WERI-Rb-1 (cell line): ENCODE data around the gene CCDC85A.

Source experiments
- DNase-seq: peaks from one replicate; pipeline ENCODE4 v3.0.0-alpha.2; 2020
- H3K27ac ChIP-seq: fragments of 250-450 bp; sonication (Bioruptor Pico); 2 replicates; pipeline ENCODE4 v1.5.1; 2020; ENCODE audit warnings: mild to moderate bottlenecking, moderate library complexity
- H3K27me3 ChIP-seq: fragments of 250-450 bp; sonication (Bioruptor Pico); 2 replicates; pipeline ENCODE4 v1.5.1; 2021; ENCODE audit warnings: mild to moderate bottlenecking, low read depth, moderate library complexity; ENCODE audit not compliant: insufficient read depth, severe bottlenecking
- H3K36me3 ChIP-seq: fragments of 250-450 bp; sonication (Bioruptor Pico); 2 replicates; pipeline ENCODE4 v1.5.1; 2020; ENCODE audit warnings: mild to moderate bottlenecking, moderate library complexity
- H3K4me3 ChIP-seq: 2 replicates; pipeline ENCODE4 v1.5.1; 2011; ENCODE audit warnings: low read depth, mild to moderate bottlenecking, control low read depth, low read length
- H3K9me3 ChIP-seq: fragments of 250-450 bp; sonication (Bioruptor Pico); 2 replicates; pipeline ENCODE4 v1.5.1; 2021; ENCODE audit warnings: mild to moderate bottlenecking, moderate library complexity; ENCODE audit not compliant: severe bottlenecking
- TF ChIP-seq, protein P1 (sequence below): IDR thresholded peaks from 2 replicates; pipeline ENCODE4 v1.5.1; 2011; ENCODE audit warnings: low read depth, mild to moderate bottlenecking, control low read depth, inconsistent platforms, low read length

Gene CCDC85A

DNA sequence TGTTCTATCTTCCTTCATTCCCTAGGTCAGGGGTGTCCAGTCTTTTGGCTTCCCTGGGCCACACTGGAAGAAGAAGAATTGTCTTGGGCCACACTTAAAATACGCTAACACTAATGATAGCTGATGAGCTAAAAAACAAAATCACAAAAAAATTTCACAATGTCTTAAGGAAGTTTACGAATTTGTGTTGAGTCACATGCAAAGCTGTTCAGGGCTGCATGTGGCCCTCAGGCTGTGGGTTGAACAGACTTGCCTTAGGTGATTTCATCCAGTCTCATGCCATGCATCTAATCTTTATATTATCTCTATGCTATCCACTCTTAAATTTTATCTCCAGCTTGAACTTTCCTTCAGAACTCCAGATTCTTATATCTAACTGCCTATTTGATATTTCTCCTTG is 80.1 kb downstream of the CCDC85A start:
- TF ChIP-seq, protein P1, sequence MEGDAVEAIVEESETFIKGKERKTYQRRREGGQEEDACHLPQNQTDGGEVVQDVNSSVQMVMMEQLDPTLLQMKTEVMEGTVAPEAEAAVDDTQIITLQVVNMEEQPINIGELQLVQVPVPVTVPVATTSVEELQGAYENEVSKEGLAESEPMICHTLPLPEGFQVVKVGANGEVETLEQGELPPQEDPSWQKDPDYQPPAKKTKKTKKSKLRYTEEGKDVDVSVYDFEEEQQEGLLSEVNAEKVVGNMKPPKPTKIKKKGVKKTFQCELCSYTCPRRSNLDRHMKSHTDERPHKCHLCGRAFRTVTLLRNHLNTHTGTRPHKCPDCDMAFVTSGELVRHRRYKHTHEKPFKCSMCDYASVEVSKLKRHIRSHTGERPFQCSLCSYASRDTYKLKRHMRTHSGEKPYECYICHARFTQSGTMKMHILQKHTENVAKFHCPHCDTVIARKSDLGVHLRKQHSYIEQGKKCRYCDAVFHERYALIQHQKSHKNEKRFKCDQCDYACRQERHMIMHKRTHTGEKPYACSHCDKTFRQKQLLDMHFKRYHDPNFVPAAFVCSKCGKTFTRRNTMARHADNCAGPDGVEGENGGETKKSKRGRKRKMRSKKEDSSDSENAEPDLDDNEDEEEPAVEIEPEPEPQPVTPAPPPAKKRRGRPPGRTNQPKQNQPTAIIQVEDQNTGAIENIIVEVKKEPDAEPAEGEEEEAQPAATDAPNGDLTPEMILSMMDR: no peak
- Histone ChIP-seq H3K9me3 (no peaks in the 10 kb centered on the region), H3K27ac (no peak overlapping the region), H3K27me3 (no peaks in the 10 kb centered on the region), H3K4me3 (no peak overlapping the region), H3K36me3 (no peaks in the 10 kb centered on the region)
- no peak for DNase-seq

DNA sequence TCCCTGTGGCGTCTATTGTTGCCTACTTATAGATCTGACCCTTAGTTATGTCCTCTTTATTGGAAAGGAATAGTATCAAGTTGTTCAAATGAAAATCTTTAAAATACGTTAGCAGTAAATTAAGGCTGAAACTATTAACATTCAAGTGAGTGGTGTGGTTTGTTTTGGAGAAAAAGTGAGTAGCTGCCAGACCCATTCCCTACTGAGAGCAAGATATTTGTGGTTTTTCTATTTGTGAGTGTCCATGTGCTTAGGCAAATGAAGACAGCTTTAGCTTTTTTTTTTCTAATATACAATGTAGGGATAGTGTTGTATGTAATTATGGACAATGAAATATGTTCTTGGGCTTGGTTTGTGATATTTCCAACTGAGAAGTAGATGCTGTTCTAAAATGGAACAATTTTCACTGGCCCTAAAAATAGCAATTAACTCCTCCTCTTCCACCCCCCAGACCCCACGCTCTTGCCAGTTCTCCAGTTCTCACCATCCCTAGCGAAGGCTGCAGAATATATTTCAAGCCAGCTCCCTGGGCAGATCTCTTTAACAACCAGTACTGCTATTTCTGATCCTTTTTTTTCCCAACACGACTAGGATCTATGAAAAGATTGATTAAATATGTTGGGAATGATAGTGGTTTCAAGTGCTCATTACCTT is 83.1 kb downstream of the CCDC85A start:
- no peak overlapping the region for H3K4me3 ChIP-seq
- no peak overlapping the region for H3K27ac ChIP-seq
- H3K9me3 ChIP-seq: no peaks in the 10 kb centered on the region
- DNase-seq: no peak
- no peaks in the 10 kb centered on the region for H3K36me3 ChIP-seq
- no peaks in the 10 kb centered on the region for H3K27me3 ChIP-seq
- TF ChIP-seq, protein P1: no peak

DNA sequence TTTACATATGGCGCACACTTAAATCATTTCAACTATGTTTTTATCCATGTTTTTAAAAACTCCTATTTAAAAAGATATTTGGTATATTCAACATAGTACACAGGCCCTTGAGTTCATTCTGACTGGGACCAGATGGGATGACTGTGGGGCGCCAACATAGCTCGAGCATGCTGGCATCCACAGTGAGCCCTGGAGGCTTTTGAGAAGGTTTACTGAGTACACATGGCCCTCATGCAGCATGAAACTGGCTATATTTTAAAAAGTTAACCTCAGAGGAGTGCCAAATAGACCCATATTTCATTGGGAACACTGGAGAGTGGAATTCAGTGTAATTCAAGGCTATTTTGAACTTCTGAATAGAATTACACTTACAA is 83.6 kb downstream of the CCDC85A start:
- no peaks in the 10 kb centered on the region for H3K36me3 ChIP-seq
- H3K4me3 ChIP-seq: no peak overlapping the region
- H3K9me3 ChIP-seq: no peaks in the 10 kb centered on the region
- no peaks in the 10 kb centered on the region for H3K27me3 ChIP-seq
- no peak overlapping the region for H3K27ac ChIP-seq
- TF ChIP-seq, protein P1: no peak
- DNase-seq: no peak

DNA sequence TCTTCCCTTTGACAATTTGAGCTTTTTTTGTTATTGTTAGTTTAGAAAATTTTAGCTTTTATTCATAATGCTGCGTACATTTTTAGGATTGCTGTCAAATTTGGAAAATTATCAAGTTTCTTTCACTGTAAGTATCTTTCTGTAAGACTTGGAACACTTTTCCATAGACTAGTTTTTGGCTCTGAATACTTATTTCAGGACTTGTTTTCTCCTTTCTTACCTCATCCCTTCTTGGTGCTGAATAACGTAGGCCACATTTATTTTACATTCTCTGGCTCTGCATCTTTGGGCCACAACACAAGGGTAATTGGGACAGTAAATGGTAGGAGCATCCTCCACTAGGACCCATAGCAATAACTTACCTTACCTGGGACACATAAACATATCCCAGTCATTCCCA is 85.1 kb downstream of the CCDC85A start:
- H3K36me3 ChIP-seq: no peaks in the 10 kb centered on the region
- no peak overlapping the region for H3K27ac ChIP-seq
- H3K4me3 ChIP-seq: no peak overlapping the region
- no peak for DNase-seq
- H3K27me3 ChIP-seq: no peaks in the 10 kb centered on the region
- no peaks in the 10 kb centered on the region for H3K9me3 ChIP-seq
- TF ChIP-seq, protein P1: no peak

DNA sequence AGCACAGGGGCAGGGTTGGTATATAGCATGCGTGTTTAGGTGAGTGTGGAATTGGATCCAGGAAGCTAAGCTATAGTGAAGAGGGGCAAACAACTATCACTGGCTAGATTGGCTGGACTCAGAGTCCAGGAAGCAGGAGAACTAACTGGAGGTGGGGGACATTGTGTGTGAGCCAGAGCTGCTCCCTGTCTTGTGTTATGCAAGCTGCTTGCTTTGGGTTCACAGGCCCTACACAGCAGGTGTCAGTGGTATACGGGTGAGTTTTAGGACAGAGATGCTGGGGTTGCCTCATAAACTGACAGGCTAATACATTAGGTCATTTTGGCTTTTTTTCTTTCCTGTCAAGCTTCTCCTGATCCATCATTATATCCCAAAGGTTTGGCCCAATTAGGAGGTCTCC is 87.5 kb downstream of the CCDC85A start:
- Histone ChIP-seq H3K4me3 (no peak overlapping the region), H3K9me3 (no peaks in the 10 kb centered on the region), H3K27ac (no peak overlapping the region), H3K27me3 (no peaks in the 10 kb centered on the region), H3K36me3 (no peaks in the 10 kb centered on the region)
- DNase-seq: no peak
- TF ChIP-seq, protein P1: no peak

DNA sequence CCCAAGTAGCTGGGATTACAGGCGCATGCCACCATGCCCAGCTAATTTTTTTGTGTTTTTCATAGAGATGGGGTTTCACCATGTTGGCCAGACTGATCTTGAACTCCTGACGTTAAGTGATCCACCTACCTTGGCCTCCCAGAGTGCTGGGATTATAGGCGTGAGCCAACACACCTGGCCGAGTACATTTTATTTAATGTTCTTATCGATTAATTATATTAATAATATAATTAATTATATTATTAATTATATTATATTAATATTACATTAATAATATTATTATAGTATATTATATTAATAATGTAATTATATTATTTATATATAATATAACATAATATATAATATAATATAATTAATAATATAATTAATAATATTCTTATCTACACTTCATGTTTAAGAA is 101.4 kb downstream of the CCDC85A start:
- Histone ChIP-seq H3K27ac (no peak overlapping the region), H3K27me3 (no peaks in the 10 kb centered on the region), H3K4me3 (no peak overlapping the region), H3K36me3 (no peaks in the 10 kb centered on the region), H3K9me3 (no peaks in the 10 kb centered on the region)
- TF ChIP-seq, protein P1: no peak
- no peak for DNase-seq
